GM20431 (cell line): ENCODE data around the gene NHSL2.
"Not testable (repeated sequence)": the region's sequence is repeated elsewhere in the genome, so short reads cannot be mapped to it uniquely, and the experiment has no call there.

Experiments used
- in situ Hi-C: fragments of 300-500 bp; cut with MseI, MboI; formaldehyde crosslinking; loops from one replicate; pipeline ENCODE4 v1.15.0; 2020; ENCODE audit warnings: low sequenced_read_pairs; ENCODE audit not compliant: unreplicated experiment

Gene NHSL2

GRCh38 chrX:72141372-72142004 lies 230.8 kb downstream of the NHSL2 start:
- in situ Hi-C loops = no loop called here

- in situ Hi-C loops = no loop called here
These were observed 231.6 kb downstream of the NHSL2 start for GRCh38 chrX:72142094-72142793.

GRCh38 chrX:72142794-72143608 lies 232.4 kb downstream of the NHSL2 start:
- in situ Hi-C loops = no loop called here

- in situ Hi-C loops = no loop called here
These were observed 232.9 kb downstream of the NHSL2 start for GRCh38 chrX:72143609-72143907.

- in situ Hi-C loops = no loop called here
These were observed 234.5 kb downstream of the NHSL2 start for GRCh38 chrX:72145181-72145580.

GRCh38 chrX:72146527-72146926 lies 235.9 kb downstream of the NHSL2 start:
- in situ Hi-C loops = no loop called here

GRCh38 chrX:72158773-72159172 lies 248.1 kb downstream of the NHSL2 start:
- in situ Hi-C loops = no loop called here

GRCh38 chrX:72159769-72160168 lies 249.1 kb downstream of the NHSL2 start:
- in situ Hi-C loops = no loop called here

- in situ Hi-C loops = no loop called here
These were observed 254.9 kb downstream of the NHSL2 start for GRCh38 chrX:72165551-72165950.

- in situ Hi-C loops = no loop called here
These were observed 258.5 kb downstream of the NHSL2 start for GRCh38 chrX:72169008-72169728.

GRCh38 chrX:72176289-72176688 lies 265.6 kb downstream of the NHSL2 start:
- in situ Hi-C loops = not testable (repeated sequence)

GRCh38 chrX:72176981-72177380 lies 266.3 kb downstream of the NHSL2 start:
- in situ Hi-C loops = no loop called here

GRCh38 chrX:72180539-72180938 lies 269.9 kb downstream of the NHSL2 start:
- in situ Hi-C loops = no loop called here

- in situ Hi-C loops = no loop called here
These were observed 270.8 kb downstream of the NHSL2 start, which contains the start of gene PIN4 for GRCh38 chrX:72181178-72182125. Gene PIN4, plus strand, starts transcription at chrX:72181757. Its CDS starts 29 bp downstream, at chrX:72181786.

GRCh38 chrX:72182924-72183323 lies 272.3 kb downstream of the NHSL2 start:
- in situ Hi-C loops = no loop called here

GRCh38 chrX:72201836-72202536 lies 291.3 kb downstream of the NHSL2 start:
- in situ Hi-C loops = no loop called here
